GM18519 (cell line): Measurements from ENCODE around the gene SREBF1.
A peak's percentile ranks its signal among the peaks of the same experiment; 100 is the strongest.

Source experiments
- ATAC-seq: cut with Tn5 transposase; IDR thresholded peaks from one replicate; pipeline ENCODE4 v1.9.1; 2021; ENCODE audit warnings: mild to moderate bottlenecking, moderate library complexity; ENCODE audit not compliant: unreplicated experiment, low FRiP score

SREBF1 gene

GRCh38 chr17:17826942-17827785 is 9.6 kb downstream of the SREBF1 start:
- no peak for ATAC-seq

- no peak for ATAC-seq
Measured at GRCh38 chr17:17826342-17826713, 10.5 kb downstream of the SREBF1 start.

- no peak for ATAC-seq
Measured at GRCh38 chr17:17824783-17825614, 11.8 kb downstream of the SREBF1 start.

- no peak for ATAC-seq
Measured at GRCh38 chr17:17824119-17824782, 12.5 kb downstream of the SREBF1 start.

GRCh38 chr17:17823433-17824118 is 13.2 kb downstream of the SREBF1 start:
- peak; percentile 42 for ATAC-seq

GRCh38 chr17:17822616-17823015 is 14.2 kb downstream of the SREBF1 start:
- no peak for ATAC-seq

- ATAC-seq, result no peak
Measured at GRCh38 chr17:17822189-17822588, 14.6 kb downstream of the SREBF1 start.

GRCh38 chr17:17820463-17821158 is 16.2 kb downstream of the SREBF1 start:
- no peak for ATAC-seq

- ATAC-seq, result no peak
Measured at GRCh38 chr17:17820046-17820445, 16.7 kb downstream of the SREBF1 start.

- peak; percentile 35 for ATAC-seq
Measured at GRCh38 chr17:17819561-17819995, 17.2 kb downstream of the SREBF1 start.

GRCh38 chr17:17819111-17819510 is 17.7 kb downstream of the SREBF1 start:
- no peak for ATAC-seq

GRCh38 chr17:17818088-17818526 is 18.7 kb downstream of the SREBF1 start:
- no peak for ATAC-seq

GRCh38 chr17:17817552-17817947 is 19.2 kb downstream of the SREBF1 start:
- no peak for ATAC-seq

- no peak for ATAC-seq
Measured at GRCh38 chr17:17816831-17817551, 19.8 kb downstream of the SREBF1 start.

- ATAC-seq, result no peak
Measured at GRCh38 chr17:17816240-17816814, 20.5 kb downstream of the SREBF1 start.

GRCh38 chr17:17815436-17816200 is 21.2 kb downstream of the SREBF1 start:
- ATAC-seq, result no peak

GRCh38 chr17:17815062-17815406 is 21.8 kb downstream of the SREBF1 start:
- ATAC-seq, result no peak
